HepG2 (cell line): ENCODE results near the gene ENGASE.

Experiments
- ASH2L ChIP-seq: fragments of 300-600, 200-600 bp; sonication (generic); IDR thresholded peaks from 2 replicates; pipeline ENCODE4 v1.7.0; 2017; ENCODE audit warnings: low read depth, mild to moderate bottlenecking, moderate library complexity, mixed read lengths, low read length; ENCODE audit not compliant: insufficient read length
- CTCF ChIP-seq: sonication (generic); formaldehyde crosslinking; IDR thresholded peaks from 2 replicates; pipeline ENCODE4 v1.5.0; 2020; ENCODE audit warnings: mild to moderate bottlenecking, missing genetic modification reagents, moderate library complexity
- MAX ChIP-seq: IDR thresholded peaks from 2 replicates; pipeline ENCODE4 v1.6.1; 2012; ENCODE audit warnings: inconsistent platforms
- NR2F2 ChIP-seq: IDR thresholded peaks from 2 replicates; pipeline ENCODE4 v1.6.1; 2012; ENCODE audit warnings: low read depth, inconsistent platforms, borderline replicate concordance
- POLR2A ChIP-seq, 2 experiments: IDR thresholded peaks; 2 replicates each; pipeline ENCODE4 v1.6.1; 2011; ENCODE audit warnings: low read depth in 2 of 2, low read length in 2 of 2, mild to moderate bottlenecking in 1 of 2, moderate library complexity in 1 of 2; ENCODE audit not compliant: insufficient read depth in 1 of 2
- POLR2AphosphoS5 ChIP-seq: IDR thresholded peaks from 2 replicates; pipeline ENCODE4 v1.6.1; 2012; ENCODE audit warnings: low read depth, low read length
- RBAK ChIP-seq: sonication (generic); formaldehyde crosslinking; IDR thresholded peaks from 2 replicates; pipeline ENCODE4 v1.5.1; 2020; ENCODE audit warnings: mild to moderate bottlenecking, missing genetic modification reagents
- TBX2 ChIP-seq: sonication (generic); formaldehyde crosslinking; IDR thresholded peaks from 2 replicates; pipeline ENCODE4 v1.5.0; 2020; ENCODE audit warnings: missing genetic modification reagents, mild to moderate bottlenecking, borderline replicate concordance
- UBTF ChIP-seq: sonication (generic); formaldehyde crosslinking; IDR thresholded peaks from 2 replicates; pipeline ENCODE4 v1.4.0; 2020; ENCODE audit warnings: mild to moderate bottlenecking, missing genetic modification reagents
- ZNF224 ChIP-seq: sonication (generic); formaldehyde crosslinking; IDR thresholded peaks from 2 replicates; pipeline ENCODE4 v1.5.0; 2020; ENCODE audit warnings: mild to moderate bottlenecking, missing genetic modification reagents
- ZNF446 ChIP-seq: sonication (generic); formaldehyde crosslinking; IDR thresholded peaks from 2 replicates; pipeline ENCODE4 v1.5.0; 2020; ENCODE audit warnings: mild to moderate bottlenecking, missing genetic modification reagents
- ZZZ3 ChIP-seq: sonication (generic); formaldehyde crosslinking; IDR thresholded peaks from 2 replicates; pipeline ENCODE4 v1.4.0; 2020; ENCODE audit warnings: missing genetic modification reagents, mild to moderate bottlenecking, borderline replicate concordance
- TF ChIP-seq, protein P1 (sequence below): fragments of 450-650 bp; IDR thresholded peaks from 2 replicates; pipeline ENCODE4 v1.6.1; 2017; ENCODE audit warnings: mild to moderate bottlenecking
- TF ChIP-seq, protein P2 (sequence below): sonication (generic); formaldehyde crosslinking; IDR thresholded peaks from 2 replicates; pipeline ENCODE4 v1.8.0; 2022; ENCODE audit warnings: mild to moderate bottlenecking, missing genetic modification reagents, moderate library complexity

- TF ChIP-seq TBX2 = no peak
- no peak for TF ChIP-seq CTCF (CRISPR knock-in tag)
- TF ChIP-seq MAX = no peak
- no peak for TF ChIP-seq POLR2A (IDR thresholded peaks at IDR 0.05; ENCODE audit: insufficient read depth in 1 of 2, low read depth in 2 of 2, low read length in 2 of 2)
- no peak for TF ChIP-seq RBAK
- TF ChIP-seq, protein P1, sequence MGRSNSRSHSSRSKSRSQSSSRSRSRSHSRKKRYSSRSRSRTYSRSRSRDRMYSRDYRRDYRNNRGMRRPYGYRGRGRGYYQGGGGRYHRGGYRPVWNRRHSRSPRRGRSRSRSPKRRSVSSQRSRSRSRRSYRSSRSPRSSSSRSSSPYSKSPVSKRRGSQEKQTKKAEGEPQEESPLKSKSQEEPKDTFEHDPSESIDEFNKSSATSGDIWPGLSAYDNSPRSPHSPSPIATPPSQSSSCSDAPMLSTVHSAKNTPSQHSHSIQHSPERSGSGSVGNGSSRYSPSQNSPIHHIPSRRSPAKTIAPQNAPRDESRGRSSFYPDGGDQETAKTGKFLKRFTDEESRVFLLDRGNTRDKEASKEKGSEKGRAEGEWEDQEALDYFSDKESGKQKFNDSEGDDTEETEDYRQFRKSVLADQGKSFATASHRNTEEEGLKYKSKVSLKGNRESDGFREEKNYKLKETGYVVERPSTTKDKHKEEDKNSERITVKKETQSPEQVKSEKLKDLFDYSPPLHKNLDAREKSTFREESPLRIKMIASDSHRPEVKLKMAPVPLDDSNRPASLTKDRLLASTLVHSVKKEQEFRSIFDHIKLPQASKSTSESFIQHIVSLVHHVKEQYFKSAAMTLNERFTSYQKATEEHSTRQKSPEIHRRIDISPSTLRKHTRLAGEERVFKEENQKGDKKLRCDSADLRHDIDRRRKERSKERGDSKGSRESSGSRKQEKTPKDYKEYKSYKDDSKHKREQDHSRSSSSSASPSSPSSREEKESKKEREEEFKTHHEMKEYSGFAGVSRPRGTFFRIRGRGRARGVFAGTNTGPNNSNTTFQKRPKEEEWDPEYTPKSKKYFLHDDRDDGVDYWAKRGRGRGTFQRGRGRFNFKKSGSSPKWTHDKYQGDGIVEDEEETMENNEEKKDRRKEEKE = no peak
- TF ChIP-seq ZNF224 (CRISPR knock-in tag) = no peak
- TF ChIP-seq NR2F2 = no peak
- TF ChIP-seq ASH2L = no peak
- TF ChIP-seq ZZZ3 = no peak
- TF ChIP-seq ZNF446 (CRISPR knock-in tag) = no peak
- TF ChIP-seq, protein P2, sequence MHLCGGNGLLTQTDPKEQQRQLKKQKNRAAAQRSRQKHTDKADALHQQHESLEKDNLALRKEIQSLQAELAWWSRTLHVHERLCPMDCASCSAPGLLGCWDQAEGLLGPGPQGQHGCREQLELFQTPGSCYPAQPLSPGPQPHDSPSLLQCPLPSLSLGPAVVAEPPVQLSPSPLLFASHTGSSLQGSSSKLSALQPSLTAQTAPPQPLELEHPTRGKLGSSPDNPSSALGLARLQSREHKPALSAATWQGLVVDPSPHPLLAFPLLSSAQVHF (CRISPR knock-in tag) = no peak
- no peak for TF ChIP-seq UBTF
- TF ChIP-seq POLR2AphosphoS5 = no peak
These were observed 44.3 kb downstream of the ENGASE start for GRCh38 chr17:79118924-79119323.
